Measurements from ENCODE around the gene STAM2. TPM values are rescaled to one million over a fixed set of nuclear protein-coding genes. Genes with fewer than 3 reads are reported as not detected.
"Not testable (repeated sequence)": the region's sequence is repeated elsewhere in the genome, so short reads cannot be mapped to it uniquely, and the experiment has no call there.

Gene STAM2
- total RNA-seq, 1 donor from 2014 or later = 25.1 TPM

DNA sequence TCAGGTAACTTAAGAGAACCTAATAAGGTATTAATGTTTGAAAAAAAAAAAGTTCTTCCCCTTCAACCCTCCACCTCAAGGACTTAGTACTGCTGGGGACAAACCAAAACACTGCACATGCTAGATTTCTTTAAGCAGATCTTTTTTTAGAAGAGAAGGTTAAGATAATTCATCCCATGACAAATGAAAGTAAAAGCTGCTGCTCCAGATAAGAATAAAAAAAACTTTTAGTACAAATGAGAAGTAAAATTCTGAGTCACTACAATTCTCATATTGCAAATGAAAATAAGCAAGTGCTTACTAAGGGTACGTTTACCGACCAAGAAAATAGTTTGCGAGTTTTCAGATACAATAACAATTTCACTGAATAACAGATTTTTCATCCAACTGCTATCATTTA lies 8.9 kb downstream of the STAM2 start:
- no peak for DNase-seq
- Mint-ChIP-seq H3K9me3 (ENCODE audit: unreplicated experiment) (peaks cover 1% of the 10 kb centered on the region), H3K27ac (ENCODE audit: unreplicated experiment) (no peak overlapping the region), H3K36me3 (ENCODE audit: unreplicated experiment) (peaks cover 9% of the 10 kb centered on the region), H3K4me1 (ENCODE audit: low read depth, unreplicated experiment) (no peaks in the 10 kb centered on the region), H3K27me3 (ENCODE audit: unreplicated experiment) (no peaks in the 10 kb centered on the region), H3K4me3 (ENCODE audit: unreplicated experiment) (no peak overlapping the region)
- TF ChIP-seq, protein P1, sequence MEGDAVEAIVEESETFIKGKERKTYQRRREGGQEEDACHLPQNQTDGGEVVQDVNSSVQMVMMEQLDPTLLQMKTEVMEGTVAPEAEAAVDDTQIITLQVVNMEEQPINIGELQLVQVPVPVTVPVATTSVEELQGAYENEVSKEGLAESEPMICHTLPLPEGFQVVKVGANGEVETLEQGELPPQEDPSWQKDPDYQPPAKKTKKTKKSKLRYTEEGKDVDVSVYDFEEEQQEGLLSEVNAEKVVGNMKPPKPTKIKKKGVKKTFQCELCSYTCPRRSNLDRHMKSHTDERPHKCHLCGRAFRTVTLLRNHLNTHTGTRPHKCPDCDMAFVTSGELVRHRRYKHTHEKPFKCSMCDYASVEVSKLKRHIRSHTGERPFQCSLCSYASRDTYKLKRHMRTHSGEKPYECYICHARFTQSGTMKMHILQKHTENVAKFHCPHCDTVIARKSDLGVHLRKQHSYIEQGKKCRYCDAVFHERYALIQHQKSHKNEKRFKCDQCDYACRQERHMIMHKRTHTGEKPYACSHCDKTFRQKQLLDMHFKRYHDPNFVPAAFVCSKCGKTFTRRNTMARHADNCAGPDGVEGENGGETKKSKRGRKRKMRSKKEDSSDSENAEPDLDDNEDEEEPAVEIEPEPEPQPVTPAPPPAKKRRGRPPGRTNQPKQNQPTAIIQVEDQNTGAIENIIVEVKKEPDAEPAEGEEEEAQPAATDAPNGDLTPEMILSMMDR (IDR thresholded peaks at IDR 0.05; ENCODE audit: partially characterized antibody, unreplicated experiment) = no peak

DNA sequence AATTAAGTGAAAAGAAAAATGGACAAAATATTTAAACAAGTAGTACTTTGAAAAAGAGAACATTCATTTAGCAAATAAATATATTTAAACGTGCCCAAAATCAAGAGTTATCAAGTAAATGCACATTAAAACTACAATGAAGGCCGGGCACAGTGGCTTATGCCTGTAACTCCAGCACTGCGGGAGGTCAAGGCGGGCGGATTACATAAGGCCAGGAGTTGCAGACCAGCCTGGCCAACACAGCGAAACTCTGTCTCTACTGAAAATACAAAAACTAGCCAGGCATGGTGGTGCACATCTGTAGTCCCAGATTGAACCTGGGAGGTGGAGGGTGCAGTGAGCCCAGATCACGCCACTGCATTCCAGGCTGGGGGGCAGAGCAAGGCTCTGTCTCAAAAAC lies 9.8 kb downstream of the STAM2 start:
- Mint-ChIP-seq H3K9me3 (ENCODE audit: unreplicated experiment) (peaks cover 3% of the 10 kb centered on the region), H3K27me3 (ENCODE audit: unreplicated experiment) (no peaks in the 10 kb centered on the region), H3K4me1 (ENCODE audit: low read depth, unreplicated experiment) (peaks cover 2% of the 10 kb centered on the region), H3K27ac (ENCODE audit: unreplicated experiment) (no peak overlapping the region), H3K36me3 (ENCODE audit: unreplicated experiment) (peaks cover 12% of the 10 kb centered on the region), H3K4me3 (ENCODE audit: unreplicated experiment) (no peak overlapping the region)
- TF ChIP-seq, protein P1 (IDR thresholded peaks at IDR 0.05; ENCODE audit: partially characterized antibody, unreplicated experiment) = no peak
- DNase-seq = no peak

DNA sequence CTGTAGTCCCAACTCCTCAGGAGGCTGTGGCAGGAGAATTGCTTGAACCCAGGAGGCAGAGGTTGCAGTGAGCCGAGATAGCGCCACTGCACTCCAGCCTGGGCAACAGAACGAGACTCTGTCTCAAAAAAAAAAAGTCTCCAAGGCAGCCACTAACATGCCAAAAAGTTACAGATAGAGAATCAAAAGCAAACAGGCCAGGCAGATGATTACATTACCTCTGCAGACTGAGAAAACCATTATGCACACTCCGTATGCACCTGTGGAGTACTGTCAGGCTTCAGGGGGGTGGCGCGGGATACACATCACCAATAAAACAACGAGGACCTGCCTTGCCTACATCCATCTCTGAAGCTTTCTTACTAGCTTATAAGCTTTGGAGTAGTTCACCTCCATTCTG lies 10.3 kb downstream of the STAM2 start:
- Mint-ChIP-seq H3K9me3 (ENCODE audit: unreplicated experiment) (peaks cover 3% of the 10 kb centered on the region), H3K36me3 (ENCODE audit: unreplicated experiment) (peaks cover 12% of the 10 kb centered on the region), H3K27ac (ENCODE audit: unreplicated experiment) (no peak overlapping the region), H3K27me3 (ENCODE audit: unreplicated experiment) (no peaks in the 10 kb centered on the region), H3K4me1 (ENCODE audit: low read depth, unreplicated experiment) (peaks cover 2% of the 10 kb centered on the region), H3K4me3 (ENCODE audit: unreplicated experiment) (no peak overlapping the region)
- TF ChIP-seq, protein P1 (IDR thresholded peaks at IDR 0.05; ENCODE audit: partially characterized antibody, unreplicated experiment) = no peak
- no peak for DNase-seq

DNA sequence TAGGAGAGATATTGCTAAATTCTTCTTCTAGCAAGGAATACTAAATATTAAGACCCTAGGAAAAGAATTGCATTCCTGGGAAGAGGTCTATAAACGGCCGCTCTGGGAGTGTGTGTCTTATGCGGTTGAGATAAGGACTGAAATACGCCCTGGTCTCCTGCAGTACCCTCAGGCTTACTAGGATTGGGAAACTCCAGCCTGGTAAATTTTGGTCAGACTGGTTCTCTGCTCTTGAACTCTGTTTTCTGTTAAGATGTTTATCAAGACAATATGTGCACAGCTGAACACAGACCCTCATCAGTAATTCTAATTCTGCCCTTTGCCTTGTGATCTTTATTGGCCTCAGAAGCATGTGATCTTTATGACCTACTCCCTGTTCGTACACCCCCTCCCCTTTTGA lies 11.9 kb downstream of the STAM2 start:
- not testable (repeated sequence) for H3K27ac Mint-ChIP-seq (ENCODE audit: unreplicated experiment); H3K27me3 Mint-ChIP-seq (ENCODE audit: unreplicated experiment); H3K4me3 Mint-ChIP-seq (ENCODE audit: unreplicated experiment); H3K4me1 Mint-ChIP-seq (ENCODE audit: low read depth, unreplicated experiment); DNase-seq; H3K9me3 Mint-ChIP-seq (ENCODE audit: unreplicated experiment)
- peaks cover 12% of the 10 kb centered on the region for H3K36me3 Mint-ChIP-seq (ENCODE audit: unreplicated experiment)

DNA sequence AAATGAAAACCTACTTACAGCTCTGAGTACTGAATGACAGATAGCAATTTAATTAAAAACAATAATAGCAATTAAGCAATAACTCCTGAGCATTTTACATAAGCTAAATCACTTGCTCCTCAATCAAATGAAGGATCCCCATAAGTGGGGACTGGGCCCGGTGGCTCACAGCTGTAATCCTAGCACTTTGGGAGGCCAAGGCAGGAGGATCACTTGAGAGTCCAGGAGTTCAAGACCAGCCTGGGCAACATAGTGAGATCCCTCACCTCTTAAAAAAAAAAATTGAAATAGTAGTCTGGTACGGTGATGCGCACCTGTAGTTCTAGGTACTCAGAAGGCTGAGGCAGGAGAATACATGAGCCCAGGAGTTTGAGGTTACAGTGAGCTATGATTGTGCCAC lies 13.4 kb downstream of the STAM2 start:
- no peak overlapping the region for H3K27ac Mint-ChIP-seq (ENCODE audit: unreplicated experiment)
- TF ChIP-seq, protein P1 (IDR thresholded peaks at IDR 0.05; ENCODE audit: partially characterized antibody, unreplicated experiment) = no peak
- H3K27me3 Mint-ChIP-seq (ENCODE audit: unreplicated experiment) = no peaks in the 10 kb centered on the region
- no peak overlapping the region for H3K4me3 Mint-ChIP-seq (ENCODE audit: unreplicated experiment)
- peaks cover 3% of the 10 kb centered on the region for H3K9me3 Mint-ChIP-seq (ENCODE audit: unreplicated experiment)
- no peak for DNase-seq
- peaks cover 2% of the 10 kb centered on the region for H3K4me1 Mint-ChIP-seq (ENCODE audit: low read depth, unreplicated experiment)
- peaks cover 20% of the 10 kb centered on the region for H3K36me3 Mint-ChIP-seq (ENCODE audit: unreplicated experiment)

DNA sequence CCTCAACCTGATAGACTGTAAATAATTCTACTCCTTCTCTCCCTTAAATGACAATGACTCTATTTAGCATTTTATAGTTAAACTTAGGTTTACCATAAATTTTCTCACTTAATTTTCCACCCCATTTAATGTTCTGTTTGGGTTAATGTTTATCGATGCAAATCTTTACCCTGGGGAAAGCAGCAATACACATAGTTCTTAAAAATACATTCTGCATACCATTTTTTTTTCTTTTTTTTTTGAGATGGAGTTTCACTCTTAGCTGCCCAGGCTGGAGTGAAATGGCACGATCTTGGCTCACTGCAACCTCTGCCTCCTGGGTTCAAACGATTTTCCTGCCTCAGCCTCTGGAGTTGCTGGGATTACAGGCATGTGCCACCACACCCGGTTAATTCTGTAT lies 14.0 kb downstream of the STAM2 start:
- Mint-ChIP-seq H3K4me3 (ENCODE audit: unreplicated experiment) (no peak overlapping the region), H3K27ac (ENCODE audit: unreplicated experiment) (no peak overlapping the region), H3K27me3 (ENCODE audit: unreplicated experiment) (no peaks in the 10 kb centered on the region), H3K9me3 (ENCODE audit: unreplicated experiment) (peaks cover 5% of the 10 kb centered on the region), H3K4me1 (ENCODE audit: low read depth, unreplicated experiment) (peaks cover 2% of the 10 kb centered on the region), H3K36me3 (ENCODE audit: unreplicated experiment) (peaks cover 20% of the 10 kb centered on the region)
- DNase-seq = no peak
- TF ChIP-seq, protein P1 (IDR thresholded peaks at IDR 0.05; ENCODE audit: partially characterized antibody, unreplicated experiment) = no peak

DNA sequence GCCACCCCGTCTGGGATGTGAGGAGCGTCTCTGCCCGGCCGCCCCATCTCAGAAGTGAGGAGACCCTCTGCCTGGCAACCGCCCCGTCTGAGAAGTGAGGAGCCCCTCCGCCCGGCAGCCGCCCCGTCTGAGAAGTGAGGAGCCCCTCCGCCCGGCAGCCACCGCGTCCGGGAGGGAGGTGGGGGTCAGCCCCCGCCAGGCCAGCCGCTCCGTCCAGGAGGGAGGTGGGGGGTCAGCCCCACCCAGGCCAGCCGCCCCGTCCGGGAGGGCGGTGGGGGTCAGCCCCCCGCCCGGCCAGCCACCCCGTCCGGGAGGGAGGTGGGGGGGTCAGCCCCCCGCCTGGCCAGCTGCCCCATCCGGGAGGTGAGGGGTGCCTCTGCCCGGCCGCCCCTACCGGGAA lies 15.2 kb downstream of the STAM2 start:
- H3K36me3 Mint-ChIP-seq (ENCODE audit: unreplicated experiment) = peaks cover 20% of the 10 kb centered on the region
- not testable (repeated sequence) for H3K4me3 Mint-ChIP-seq (ENCODE audit: unreplicated experiment); H3K4me1 Mint-ChIP-seq (ENCODE audit: low read depth, unreplicated experiment); H3K9me3 Mint-ChIP-seq (ENCODE audit: unreplicated experiment); DNase-seq; H3K27me3 Mint-ChIP-seq (ENCODE audit: unreplicated experiment); H3K27ac Mint-ChIP-seq (ENCODE audit: unreplicated experiment)
